AG08396 (cell line): ENCODE data around the gene PDSS2.
"Not testable (repeated sequence)": the region's sequence is repeated elsewhere in the genome, so short reads cannot be mapped to it uniquely, and the experiment has no call there.

Source experiments
- DNase-seq: peaks from one replicate; pipeline ENCODE4 v3.0.0; 2012; ENCODE audit warnings: low spot score, mixed read lengths

PDSS2 gene

GRCh38 chr6:107154801-107155160, 304.6 kb downstream of the PDSS2 start:
- DNase-seq = no peak

DNA sequence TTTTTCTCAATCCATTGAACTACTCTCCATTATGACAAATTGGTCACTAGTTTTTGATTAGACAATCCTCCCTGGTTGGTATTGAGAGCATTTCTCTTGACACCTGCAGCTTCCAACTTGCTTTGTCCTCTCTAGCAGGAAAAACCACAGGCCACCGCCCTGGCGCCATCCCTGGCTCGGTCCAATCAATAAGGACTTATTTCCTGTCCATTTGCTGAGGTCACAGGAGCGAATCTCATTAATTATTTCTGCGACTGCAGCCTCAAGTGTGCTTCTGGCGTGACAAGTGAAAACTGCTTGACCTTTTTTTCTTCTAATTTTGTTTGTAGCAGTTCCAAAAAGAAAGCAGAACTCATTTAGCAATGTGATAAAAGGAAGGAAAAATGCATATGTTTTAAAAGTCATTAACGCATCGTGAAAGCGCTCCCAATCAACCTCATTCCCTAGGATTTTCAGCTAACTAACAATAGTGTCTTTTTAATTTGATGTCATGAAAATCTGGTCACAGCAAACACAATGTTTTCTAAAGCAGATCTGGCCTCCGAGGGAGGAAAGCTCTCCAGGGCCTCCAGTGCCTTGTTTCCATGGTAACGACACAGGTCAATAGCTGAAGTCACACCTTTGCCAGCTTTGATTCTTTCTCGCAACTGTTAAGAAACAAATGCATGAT, 305.1 kb downstream of the PDSS2 start:
- DNase-seq = no peak

DNA sequence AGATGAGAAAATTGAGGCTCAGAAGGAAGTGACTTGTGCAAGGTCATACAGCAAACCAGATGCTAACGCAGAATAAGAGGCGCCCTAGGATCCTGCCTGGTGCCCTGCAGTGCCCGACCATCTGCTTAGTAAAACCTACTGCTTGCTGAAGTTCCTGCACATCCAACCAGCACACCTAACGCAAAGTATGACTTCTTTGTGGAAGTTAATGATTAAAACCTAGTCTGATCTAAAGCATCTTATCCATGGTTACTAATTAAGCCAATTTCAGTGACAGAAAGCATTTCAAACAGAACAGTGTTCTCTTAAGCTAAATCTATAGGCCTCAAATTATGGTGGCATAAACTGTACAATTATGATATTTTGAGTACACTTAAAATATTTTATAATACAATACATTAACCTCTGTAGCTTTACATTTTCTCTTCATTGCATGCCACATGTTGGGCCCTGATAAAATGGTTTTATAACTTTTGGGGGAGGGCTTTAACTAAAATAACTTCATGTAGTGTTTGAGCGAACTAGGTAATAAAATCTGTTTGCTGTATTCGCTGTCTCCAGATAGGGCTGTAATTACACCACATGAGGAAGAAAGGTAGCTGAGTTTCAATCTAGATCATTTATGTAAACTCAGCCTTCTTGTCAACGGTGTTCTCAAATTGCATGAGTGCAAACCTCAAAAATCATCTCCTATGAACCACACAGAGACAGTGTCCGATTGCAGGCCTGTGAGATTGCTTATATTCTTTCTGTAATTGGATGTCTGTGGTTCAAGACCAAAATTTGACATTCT, 306.5 kb downstream of the PDSS2 start:
- no peak for DNase-seq

DNA sequence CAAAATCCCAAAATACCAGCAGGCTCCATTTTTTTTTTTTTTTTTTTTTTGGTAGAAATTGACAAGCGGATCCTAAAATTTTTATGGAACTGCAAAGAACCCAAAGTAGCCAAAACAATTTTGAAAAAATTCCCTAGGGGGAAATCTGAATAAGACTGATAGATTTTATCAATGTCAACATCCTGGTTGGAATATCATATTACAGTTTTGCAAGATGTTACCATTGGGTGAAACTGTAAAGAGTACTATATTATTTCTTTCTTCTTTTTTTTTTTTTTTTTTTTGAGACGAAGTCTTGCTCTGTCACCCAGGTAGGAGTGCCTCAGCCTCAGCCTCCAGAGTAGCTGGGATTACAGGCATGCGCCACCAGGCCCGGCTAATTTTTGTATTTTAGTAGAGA, 314.7 kb downstream of the PDSS2 start:
- DNase-seq = no peak

DNA sequence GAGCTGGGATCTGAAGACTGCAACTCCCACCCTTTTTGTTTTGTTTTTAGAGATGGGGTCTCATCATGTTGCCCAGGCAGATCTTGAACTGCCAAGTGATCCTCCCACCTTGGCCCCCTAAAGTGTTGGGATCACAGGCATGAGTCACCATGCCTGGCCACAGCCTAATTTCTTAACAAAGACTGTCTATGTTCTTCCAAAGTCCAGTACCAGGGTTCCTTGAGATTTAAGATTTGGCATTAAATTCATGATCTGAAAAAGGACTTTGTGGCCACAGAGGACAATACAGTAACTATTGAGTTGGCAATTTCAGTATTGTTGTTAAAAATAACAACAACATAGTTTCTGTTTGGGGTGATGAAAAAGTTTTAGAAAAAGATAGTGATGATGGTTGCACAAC, 315.4 kb downstream of the PDSS2 start:
- DNase-seq = no peak

DNA sequence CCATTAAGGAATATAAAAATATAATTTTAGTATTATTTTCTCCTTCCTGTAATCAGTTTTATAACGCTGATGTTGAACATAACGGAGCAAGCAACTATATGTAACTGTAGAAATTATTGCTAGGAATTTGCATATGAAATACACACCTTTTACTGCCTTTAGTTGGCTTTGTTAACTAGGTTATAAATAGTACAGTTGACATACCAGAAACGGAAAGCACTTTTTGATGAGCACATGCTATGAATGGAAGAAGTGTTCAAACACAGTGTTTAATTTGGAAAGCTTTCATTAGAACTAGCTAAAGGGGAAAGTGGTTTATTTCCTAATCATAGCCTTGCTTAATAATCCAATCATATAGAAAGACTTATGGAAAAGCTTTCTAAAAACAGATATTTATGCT, 318.8 kb downstream of the PDSS2 start:
- no peak for DNase-seq

DNA sequence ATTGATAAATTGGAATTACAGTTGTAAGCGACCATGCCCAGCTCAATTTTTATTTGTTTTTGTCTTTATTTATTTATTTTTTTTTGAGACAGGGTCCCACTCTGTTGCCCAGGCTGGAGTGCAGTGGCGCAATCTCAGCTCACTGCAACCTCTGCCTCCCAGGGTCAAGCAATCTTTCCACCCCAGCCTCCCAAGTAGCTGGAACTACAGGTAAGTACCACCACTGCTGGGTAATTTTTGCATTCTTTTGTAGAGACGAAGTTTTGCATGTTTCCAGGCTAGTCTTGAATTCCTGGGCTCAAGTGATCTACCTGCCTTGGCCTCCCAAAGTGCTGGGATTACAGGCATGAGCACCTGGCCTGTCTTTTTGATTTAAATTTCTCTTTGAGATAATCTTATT, 323.0 kb downstream of the PDSS2 start:
- not testable (repeated sequence) for DNase-seq

DNA sequence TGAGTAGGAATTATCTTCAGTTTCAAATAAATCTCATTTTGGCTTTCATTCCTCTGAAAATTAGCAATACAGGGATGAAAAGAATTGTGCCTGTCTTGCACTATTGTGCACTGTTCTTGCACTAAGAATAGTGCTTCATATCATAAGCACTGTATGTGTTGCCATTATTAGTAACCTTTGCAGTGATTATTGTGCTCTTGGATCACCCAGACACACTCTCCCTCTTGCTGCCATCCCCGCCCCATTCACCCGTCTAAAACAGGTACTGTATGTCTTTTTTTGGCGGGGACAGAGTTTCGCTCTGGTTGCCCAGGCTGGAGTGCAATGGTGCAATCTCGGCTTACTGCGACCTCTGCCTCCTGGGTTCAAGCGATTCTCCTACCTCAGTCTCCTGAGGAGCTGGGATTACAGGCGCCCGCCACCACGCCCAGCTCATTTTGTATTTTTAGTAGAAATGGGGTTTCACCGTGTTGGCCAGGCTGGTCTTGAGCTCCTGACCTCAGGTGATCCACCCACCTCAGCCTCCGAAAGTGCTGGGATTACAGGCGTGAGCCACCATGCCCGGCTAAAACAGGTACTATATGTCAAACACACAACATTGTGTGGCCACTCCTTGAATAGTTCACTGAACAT, 324.2 kb downstream of the PDSS2 start:
- not testable (repeated sequence) for DNase-seq

DNA sequence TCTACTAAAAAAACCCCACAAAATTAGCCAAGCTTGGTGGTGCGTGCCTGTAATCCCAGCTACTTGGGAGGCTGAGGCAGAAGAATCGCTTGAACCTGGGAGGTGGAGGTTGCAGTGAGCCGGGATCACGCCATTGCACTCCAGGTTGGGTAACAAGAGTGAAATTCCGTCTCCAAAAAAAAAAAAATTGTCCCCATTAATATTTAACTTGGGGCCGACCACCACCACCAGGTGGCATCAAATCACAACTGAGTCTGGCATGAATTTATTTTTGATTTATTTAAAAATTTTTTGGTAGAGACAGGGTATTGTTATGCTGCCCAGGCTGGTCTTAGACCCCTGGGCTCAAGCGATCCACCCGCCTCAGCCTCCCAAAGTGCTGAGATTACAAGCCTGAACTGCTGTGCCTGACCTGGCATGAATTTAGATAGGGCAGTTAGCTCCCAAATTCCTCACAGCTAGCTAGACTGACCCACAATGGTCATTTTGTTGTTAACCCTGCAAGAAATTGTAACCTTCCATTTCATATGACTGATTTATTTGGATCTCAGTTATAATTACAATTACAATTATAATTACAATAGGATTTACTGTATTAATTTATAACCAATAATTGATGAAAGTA, 326.9 kb downstream of the PDSS2 start:
- DNase-seq = no peak

- no peak for DNase-seq
Observed at GRCh38 chr6:107129370-107129925, 329.9 kb downstream of the PDSS2 start.

- DNase-seq = no peak
Observed at GRCh38 chr6:107128577-107128976, 330.8 kb downstream of the PDSS2 start.

- no peak for DNase-seq
Observed at GRCh38 chr6:107128175-107128574, 331.2 kb downstream of the PDSS2 start.

DNA sequence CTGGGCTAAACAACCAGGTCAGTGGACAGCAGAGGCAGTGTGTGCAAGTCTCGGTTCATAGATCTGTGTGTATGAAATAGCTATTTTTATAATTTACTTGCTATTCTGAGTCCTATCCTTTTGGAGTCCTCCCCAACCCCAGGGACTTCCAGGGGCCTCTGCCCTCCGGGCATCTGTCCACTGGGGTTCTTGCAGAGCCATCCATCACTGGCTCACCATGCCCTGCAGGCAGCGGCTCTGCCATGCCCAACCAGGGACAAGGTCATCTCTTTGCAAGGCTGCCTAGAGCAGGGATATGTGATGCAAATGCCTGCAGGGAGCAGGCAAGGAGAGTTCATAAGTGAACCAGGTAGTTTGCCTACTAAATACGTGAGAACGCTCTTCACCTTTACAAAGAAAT, 333.6 kb downstream of the PDSS2 start:
- DNase-seq = no peak

GRCh38 chr6:107124934-107125348, 334.4 kb downstream of the PDSS2 start:
- no peak for DNase-seq

- DNase-seq = no peak
Observed at GRCh38 chr6:107123501-107123900, 335.9 kb downstream of the PDSS2 start.

GRCh38 chr6:107122748-107123147, 336.6 kb downstream of the PDSS2 start:
- no peak for DNase-seq

GRCh38 chr6:107121964-107122495, 337.3 kb downstream of the PDSS2 start:
- no peak for DNase-seq

GRCh38 chr6:107121266-107121665, 338.1 kb downstream of the PDSS2 start:
- no peak for DNase-seq

DNA sequence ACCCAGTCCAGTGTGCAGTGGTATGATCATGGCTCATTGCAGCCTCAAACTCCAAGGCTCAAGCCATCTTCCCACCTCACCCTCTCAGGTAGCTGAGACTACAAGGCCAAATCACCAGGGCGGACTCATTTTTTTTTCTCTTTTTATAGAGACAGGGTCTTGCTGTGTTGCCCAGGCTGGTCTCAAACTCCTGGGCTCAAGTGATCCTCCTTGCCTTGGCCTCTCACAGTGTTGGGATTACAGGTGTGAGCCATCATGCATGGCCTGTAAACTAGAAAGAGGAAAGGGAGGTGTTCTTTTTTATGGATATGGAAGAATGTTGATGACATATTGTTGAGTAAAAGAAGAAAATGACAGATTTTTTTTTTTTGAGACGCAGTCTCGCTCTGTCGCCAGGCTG, 339.0 kb downstream of the PDSS2 start:
- DNase-seq = no peak

GRCh38 chr6:107118976-107119375, 340.4 kb downstream of the PDSS2 start:
- DNase-seq = no peak

DNA sequence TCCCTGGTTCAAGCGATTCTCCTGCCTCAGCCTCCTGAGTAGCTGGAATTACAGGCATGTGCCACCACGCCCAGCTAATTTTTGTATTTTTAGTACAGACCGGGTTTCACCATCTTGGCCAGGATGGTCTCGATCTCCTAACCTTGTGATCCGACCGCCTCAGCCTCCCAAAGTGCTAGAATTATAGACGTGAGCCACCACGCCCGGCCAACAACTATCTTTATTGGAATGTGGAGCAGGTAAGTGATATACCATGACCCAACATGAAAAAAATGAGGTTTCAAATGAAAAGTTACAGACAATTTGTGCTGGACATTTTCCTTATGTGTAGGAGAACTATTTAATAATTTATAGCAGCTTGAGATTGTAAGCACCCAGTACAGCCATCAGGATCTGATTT, 340.8 kb downstream of the PDSS2 start:
- DNase-seq = not testable (repeated sequence)

DNA sequence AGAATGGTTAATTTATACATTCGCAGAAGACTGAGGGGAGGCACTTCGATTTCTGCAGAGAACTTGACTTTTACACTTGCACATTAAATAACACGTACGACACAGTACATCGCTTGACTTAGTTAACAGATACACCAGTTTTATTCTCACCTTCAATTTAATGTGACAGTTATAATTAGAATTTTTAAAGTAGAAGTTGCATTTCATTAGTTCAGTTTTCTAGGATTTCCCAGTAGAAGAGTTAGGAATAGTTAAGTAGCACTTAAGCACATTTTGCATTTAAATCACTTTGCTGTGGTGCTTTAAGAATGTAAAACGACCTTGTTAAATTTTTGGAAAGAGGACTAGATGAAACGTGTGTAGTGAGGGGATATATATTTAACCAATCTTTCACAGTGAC, 342.4 kb downstream of the PDSS2 start:
- DNase-seq = no peak
